Activated B cell treated with CpG ODN at 0.5 μM for 24 hours (primary cell): ENCODE measurements around the gene DAP. TPM values are rescaled to one million over a fixed set of nuclear protein-coding genes. Genes with fewer than 3 reads are reported as not detected.

ENCODE experiments used
- ATAC-seq: fragments of 200-7000 bp; cut with Tn5 transposase; one replicate; pipeline ENCODE4 v1.10.0; 2021; ENCODE audit warnings: low read depth, mild to moderate bottlenecking, moderate library complexity
- CTCF ChIA-PET: fragments of 350-600 bp; sonication (Branson Sonifier 250); formaldehyde crosslinking; loops from one replicate; lab custom pipeline; 2021; ENCODE audit warnings: antibody characterized with exemption; lab: Charles Lee
- POLR2A ChIA-PET: fragments of 350-600 bp; sonication (Branson Sonifier 250); formaldehyde crosslinking; loops from one replicate; lab custom pipeline; 2021; ENCODE audit warnings: antibody characterized with exemption; lab: Charles Lee
- DNase-seq: peaks from one replicate; pipeline ENCODE4 v3.0.0; 2022
- H3K27ac Mint-ChIP-seq: one replicate; pipeline ENCODE4 v1.8.0; 2020; ENCODE audit warnings: mixed read lengths
- H3K27me3 Mint-ChIP-seq: one replicate; pipeline ENCODE4 v1.8.0; 2021; ENCODE audit warnings: mixed read lengths
- H3K36me3 Mint-ChIP-seq: one replicate; pipeline ENCODE4 v1.8.0; 2021; ENCODE audit warnings: low read depth, mixed read lengths
- H3K4me1 Mint-ChIP-seq: one replicate; pipeline ENCODE4 v1.8.0; 2021; ENCODE audit warnings: mixed read lengths
- H3K4me3 Mint-ChIP-seq: one replicate; pipeline ENCODE4 v1.8.0; 2020; ENCODE audit warnings: mild to moderate bottlenecking, mixed read lengths
- H3K9me3 Mint-ChIP-seq: one replicate; pipeline ENCODE4 v1.8.0; 2020; ENCODE audit warnings: mixed read lengths
- intact Hi-C: fragments of 100-400 bp; cut with micrococcal nuclease; formaldehyde crosslinking; loops from one replicate; pipeline ENCODE4 v1.15.1; 2024
- total RNA-seq: library from RNA; stranded (reverse); gene quantifications from 2 replicates; pipeline ENCODE4 v1.2.3, GENCODE V29; 2022
- TF ChIP-seq, protein P1 (sequence below): fragments of 200-600 bp; IDR thresholded peaks from one replicate; pipeline ENCODE4 v1.8.0; 2022; ENCODE audit warnings: antibody characterized with exemption, mild to moderate bottlenecking

Gene DAP
- total RNA-seq, 1 donor from 2014 or later, result 51.3 TPM

GRCh38 chr5:10757922-10758555, 3.0 kb downstream of the DAP start:
- no peaks in the 10 kb centered on the region for H3K27me3 Mint-ChIP-seq
- no peak for DNase-seq
- no peak for ATAC-seq
- no peak overlapping the region for H3K4me3 Mint-ChIP-seq
- intact Hi-C loops, result no loop called here
- ChIA-PET CTCF (no interaction called here), POLR2A (no interaction called here)
- peak overlapping the region; percentile 6 for H3K27ac Mint-ChIP-seq
- TF ChIP-seq, protein P1, sequence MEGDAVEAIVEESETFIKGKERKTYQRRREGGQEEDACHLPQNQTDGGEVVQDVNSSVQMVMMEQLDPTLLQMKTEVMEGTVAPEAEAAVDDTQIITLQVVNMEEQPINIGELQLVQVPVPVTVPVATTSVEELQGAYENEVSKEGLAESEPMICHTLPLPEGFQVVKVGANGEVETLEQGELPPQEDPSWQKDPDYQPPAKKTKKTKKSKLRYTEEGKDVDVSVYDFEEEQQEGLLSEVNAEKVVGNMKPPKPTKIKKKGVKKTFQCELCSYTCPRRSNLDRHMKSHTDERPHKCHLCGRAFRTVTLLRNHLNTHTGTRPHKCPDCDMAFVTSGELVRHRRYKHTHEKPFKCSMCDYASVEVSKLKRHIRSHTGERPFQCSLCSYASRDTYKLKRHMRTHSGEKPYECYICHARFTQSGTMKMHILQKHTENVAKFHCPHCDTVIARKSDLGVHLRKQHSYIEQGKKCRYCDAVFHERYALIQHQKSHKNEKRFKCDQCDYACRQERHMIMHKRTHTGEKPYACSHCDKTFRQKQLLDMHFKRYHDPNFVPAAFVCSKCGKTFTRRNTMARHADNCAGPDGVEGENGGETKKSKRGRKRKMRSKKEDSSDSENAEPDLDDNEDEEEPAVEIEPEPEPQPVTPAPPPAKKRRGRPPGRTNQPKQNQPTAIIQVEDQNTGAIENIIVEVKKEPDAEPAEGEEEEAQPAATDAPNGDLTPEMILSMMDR, result no peak
- no peaks in the 10 kb centered on the region for H3K9me3 Mint-ChIP-seq
- peaks cover 42% of the 10 kb centered on the region for H3K36me3 Mint-ChIP-seq
- H3K4me1 Mint-ChIP-seq, result peaks cover 62% of the 10 kb centered on the region

DNA sequence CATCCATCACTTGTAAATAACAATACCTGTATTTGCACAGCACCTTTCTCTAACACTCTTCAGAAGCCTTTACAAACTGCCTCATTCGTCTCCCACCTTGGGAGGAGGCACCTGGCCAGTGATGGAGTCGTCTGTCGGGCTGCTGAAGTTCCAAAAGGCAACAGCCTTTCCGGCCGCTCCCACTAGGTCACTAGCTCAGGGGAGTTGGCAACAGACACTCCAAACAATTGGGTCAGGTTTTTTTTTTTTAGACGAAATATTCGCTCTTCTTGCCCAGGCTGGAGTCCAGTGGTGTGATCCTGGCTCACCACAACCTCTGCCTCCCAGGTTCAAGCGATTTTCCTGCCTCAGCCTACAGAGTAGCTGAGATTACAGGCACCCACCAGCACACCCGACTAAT, 4.0 kb downstream of the DAP start:
- ChIA-PET CTCF (no interaction called here), POLR2A (no interaction called here)
- Mint-ChIP-seq H3K36me3 (peaks cover 48% of the 10 kb centered on the region), H3K27ac (peak overlapping the region; percentile 20), H3K4me3 (no peak overlapping the region), H3K27me3 (no peaks in the 10 kb centered on the region), H3K4me1 (peaks cover 56% of the 10 kb centered on the region), H3K9me3 (no peaks in the 10 kb centered on the region)
- TF ChIP-seq, protein P1, result no peak
- DNase-seq (no peak), ATAC-seq (no peak)
- intact Hi-C loops, result no loop called here

- intact Hi-C loops, result no loop called here
- POLR2A ChIA-PET, result no interaction called here
- Mint-ChIP-seq H3K36me3 (peaks cover 53% of the 10 kb centered on the region), H3K9me3 (no peaks in the 10 kb centered on the region), H3K27me3 (no peaks in the 10 kb centered on the region), H3K4me3 (no peak overlapping the region), H3K4me1 (peaks cover 51% of the 10 kb centered on the region), H3K27ac (peak overlapping the region; percentile 20)
- ATAC-seq, result no peak
- CTCF ChIA-PET, result no interaction called here
- DNase-seq, result no peak
- TF ChIP-seq, protein P1, result no peak
Observed at GRCh38 chr5:10756549-10756948, 4.5 kb downstream of the DAP start.

DNA sequence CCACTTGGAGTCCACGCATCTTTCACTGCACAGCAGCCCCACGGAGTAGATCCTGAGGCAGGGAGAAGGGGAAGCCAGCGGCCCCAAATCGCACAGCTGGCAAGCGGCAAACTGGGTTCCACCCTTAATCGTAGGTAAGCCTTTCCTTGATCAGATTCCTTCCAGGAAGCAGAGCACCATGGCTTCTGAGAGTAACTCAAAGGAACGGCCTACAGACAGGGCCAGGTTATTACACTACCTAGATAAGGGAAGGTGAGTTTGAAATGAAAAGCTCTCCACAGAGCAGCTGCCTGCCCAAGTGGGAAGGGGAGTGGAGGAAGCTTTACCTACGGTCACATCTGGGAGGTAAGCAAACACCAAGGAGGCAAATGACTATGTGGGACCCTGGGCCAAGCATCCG, 7.9 kb downstream of the DAP start:
- Mint-ChIP-seq H3K36me3 (peaks cover 65% of the 10 kb centered on the region), H3K9me3 (no peaks in the 10 kb centered on the region), H3K4me1 (peaks cover 28% of the 10 kb centered on the region), H3K27me3 (no peaks in the 10 kb centered on the region), H3K27ac (no peak overlapping the region), H3K4me3 (no peak overlapping the region)
- DNase-seq (no peak), ATAC-seq (no peak)
- ChIA-PET POLR2A (no interaction called here), CTCF (no interaction called here)
- intact Hi-C loops, result no loop called here
- TF ChIP-seq, protein P1, result no peak

DNA sequence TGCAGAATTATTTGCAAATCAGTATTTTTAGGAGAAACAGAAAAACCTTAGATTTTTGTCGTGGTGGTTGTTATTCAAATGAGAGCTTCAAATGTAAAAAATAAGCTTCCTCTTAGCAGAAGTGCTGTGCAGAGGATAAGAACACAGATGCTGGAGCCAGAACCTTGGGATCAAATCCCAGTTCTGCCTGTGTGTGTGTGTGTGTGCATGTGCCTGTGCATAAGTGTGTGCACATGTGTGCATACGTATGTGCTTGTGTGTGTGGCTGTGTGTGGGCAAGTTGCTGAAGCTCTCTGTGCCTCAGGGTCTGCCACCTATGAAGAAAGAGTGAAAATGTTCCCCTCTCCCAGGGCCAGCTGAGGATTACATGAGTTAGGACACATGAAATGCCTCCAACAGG, 8.6 kb downstream of the DAP start:
- TF ChIP-seq, protein P1, result no peak
- H3K27ac Mint-ChIP-seq, result no peak overlapping the region
- ATAC-seq, result no peak
- no peaks in the 10 kb centered on the region for H3K9me3 Mint-ChIP-seq
- ChIA-PET CTCF (no interaction called here), POLR2A (no interaction called here)
- H3K4me3 Mint-ChIP-seq, result no peak overlapping the region
- DNase-seq, result no peak
- no peaks in the 10 kb centered on the region for H3K27me3 Mint-ChIP-seq
- H3K36me3 Mint-ChIP-seq, result peaks cover 67% of the 10 kb centered on the region
- intact Hi-C loops, result no loop called here
- peaks cover 22% of the 10 kb centered on the region for H3K4me1 Mint-ChIP-seq
